GM12891 (cell line): ENCODE measurements around the gene MPP3.
A peak's percentile ranks its signal among the peaks of the same experiment; 100 is the strongest.

Source experiments
- DNase-seq: peaks from one replicate; pipeline ENCODE4 v3.0.0; 2011; ENCODE audit warnings: low spot score; ENCODE audit not compliant: insufficient read length
- FAIRE-seq: peaks from 2 replicates; lab custom pipeline; 2011; peaks lifted over from hg19 to GRCh38; lab: Jason Lieb, UNC
- PAX5 ChIP-seq: IDR thresholded peaks from 2 replicates; pipeline ENCODE4 v1.6.1; 2011; ENCODE audit warnings: low read length, moderate library complexity, mild to moderate bottlenecking; ENCODE audit not compliant: insufficient read depth, severe bottlenecking
- POLR2A ChIP-seq: IDR thresholded peaks from 2 replicates; pipeline ENCODE4 v1.6.1; 2011; ENCODE audit warnings: low read depth, low read length, control low read depth
- POLR2AphosphoS5 ChIP-seq: IDR thresholded peaks from 2 replicates; pipeline ENCODE4 v1.6.1; 2011; ENCODE audit warnings: low read depth, low read length, control low read depth
- POU2F2 ChIP-seq: IDR thresholded peaks from 2 replicates; pipeline ENCODE4 v1.6.1; 2011; ENCODE audit warnings: low read depth, mild to moderate bottlenecking, control low read depth, low read length, moderate library complexity
- SPI1 ChIP-seq: IDR thresholded peaks from 2 replicates; pipeline ENCODE4 v1.6.1; 2011; ENCODE audit warnings: low read depth, low read length, control low read depth
- TAF1 ChIP-seq: IDR thresholded peaks from 2 replicates; pipeline ENCODE4 v1.6.1; 2011; ENCODE audit warnings: low read depth, low read length, control low read depth

Gene MPP3

GRCh38 chr17:43860927-43861622, 28.1 kb upstream of the MPP3 start:
- DNase-seq (no peak), FAIRE-seq (no peak)
- TF ChIP-seq SPI1: peak; percentile 57
- no peak for TF ChIP-seq POU2F2

DNA sequence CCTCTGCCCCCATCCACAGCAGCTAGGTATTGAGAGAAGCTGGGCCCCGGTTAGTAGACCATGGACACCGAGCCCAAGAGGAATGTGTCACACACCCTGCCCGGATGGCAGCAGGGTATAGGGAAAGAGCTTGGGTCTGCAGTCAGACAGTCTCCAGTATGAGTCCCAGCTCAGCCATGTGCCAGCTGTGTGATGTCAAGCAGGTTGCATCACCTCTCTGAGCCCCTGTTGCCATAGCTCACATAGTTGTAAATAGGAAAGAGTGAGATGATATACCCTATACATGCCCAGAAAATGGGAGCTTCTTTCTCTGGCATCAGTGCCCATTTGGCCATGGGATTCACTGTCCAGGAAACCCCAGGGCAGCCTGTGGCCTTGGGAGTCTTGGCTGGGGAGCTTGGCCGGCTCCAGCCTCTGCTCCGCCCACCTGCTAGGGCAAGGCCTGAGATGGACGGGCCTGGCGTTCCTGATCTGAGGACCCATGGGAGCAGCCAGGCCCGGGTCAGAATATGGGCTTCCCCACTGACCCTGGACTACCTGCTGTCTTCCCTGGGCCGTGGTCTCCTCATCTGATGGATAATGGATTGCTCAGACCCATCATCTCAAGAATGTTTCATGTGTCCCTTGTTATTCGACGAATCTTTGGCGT, 27.3 kb upstream of the MPP3 start:
- DNase-seq (no peak), FAIRE-seq (no peak)

DNA sequence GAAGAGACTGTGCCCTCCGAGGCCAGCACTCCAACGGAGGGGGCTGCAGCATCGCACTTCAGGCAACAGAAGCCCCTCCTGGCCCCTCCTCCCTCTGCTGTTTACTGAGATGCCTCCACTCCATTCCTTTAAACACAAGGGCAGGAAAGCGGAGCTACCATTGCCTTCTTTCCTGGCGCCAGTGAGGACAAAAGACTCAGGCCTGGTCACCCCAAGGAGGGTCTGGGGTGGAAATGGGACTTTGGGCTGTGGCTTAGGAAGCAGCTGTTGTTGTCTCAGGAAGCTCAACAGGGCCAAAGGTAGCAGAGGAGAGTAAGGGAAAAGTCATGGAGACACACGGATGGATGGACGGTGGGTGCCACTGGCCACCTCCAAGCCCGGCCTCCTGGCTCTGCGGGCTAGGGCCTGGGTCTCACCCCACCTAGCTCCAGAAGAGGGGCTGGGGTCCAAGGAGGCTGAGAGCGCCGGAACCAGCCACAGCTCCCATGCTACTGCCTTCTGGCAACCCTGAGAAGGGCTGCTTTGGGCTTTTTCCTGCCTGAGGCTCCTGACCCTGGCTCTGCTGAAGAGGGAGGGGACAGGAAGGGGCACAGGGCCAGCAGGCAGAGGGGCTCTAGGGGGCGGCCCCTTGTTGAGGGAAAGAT, 25.1 kb upstream of the MPP3 start:
- no peak for TF ChIP-seq POLR2AphosphoS5
- TF ChIP-seq POLR2A: no peak
- no peak for TF ChIP-seq SPI1
- no peak for TF ChIP-seq PAX5
- TF ChIP-seq POU2F2: no peak
- TF ChIP-seq TAF1: no peak
- no peak for DNase-seq
- no peak for FAIRE-seq

More for the DNA sequence above, 27.3 kb upstream of the MPP3 start:
- no peak for TF ChIP-seq POLR2AphosphoS5
- no peak for TF ChIP-seq PAX5
- no peak for TF ChIP-seq TAF1

DNA sequence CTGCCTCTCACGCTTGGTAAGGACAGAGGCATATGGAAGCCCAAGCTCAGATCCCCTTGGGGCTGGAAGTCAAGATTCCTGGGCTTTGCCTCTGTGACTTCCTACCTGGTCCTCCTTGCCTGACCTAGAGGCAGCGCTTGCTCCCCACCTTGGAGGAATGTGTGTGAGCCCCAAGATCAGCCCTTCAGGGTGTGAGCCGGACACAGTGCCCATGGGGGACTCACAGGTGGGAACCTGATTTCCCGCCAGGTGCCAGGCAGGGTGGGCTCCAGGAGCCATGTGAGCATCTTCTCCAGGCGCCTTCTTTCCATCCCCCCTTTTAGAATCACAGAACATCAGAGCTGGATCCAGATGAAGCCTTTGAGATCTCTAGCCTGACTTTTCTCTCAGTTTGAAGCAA, 24.2 kb upstream of the MPP3 start:
- no peak for TF ChIP-seq POLR2A
- TF ChIP-seq POU2F2: no peak
- no peak for TF ChIP-seq PAX5
- no peak for TF ChIP-seq TAF1
- no peak for TF ChIP-seq POLR2AphosphoS5
- FAIRE-seq (no peak), DNase-seq (no peak)

- no peak for DNase-seq
- no peak for TF ChIP-seq POLR2AphosphoS5
- TF ChIP-seq POLR2A: no peak
- no peak for TF ChIP-seq TAF1
- TF ChIP-seq SPI1: no peak
- TF ChIP-seq POU2F2: no peak
- no peak for TF ChIP-seq PAX5
- no peak for FAIRE-seq
These were observed 23.2 kb upstream of the MPP3 start for GRCh38 chr17:43856141-43856540.

GRCh38 chr17:43855061-43855460, 22.1 kb upstream of the MPP3 start:
- no peak for DNase-seq
- no peak for FAIRE-seq
- TF ChIP-seq POU2F2 (no peak), POLR2AphosphoS5 (no peak), POLR2A (no peak)

DNA sequence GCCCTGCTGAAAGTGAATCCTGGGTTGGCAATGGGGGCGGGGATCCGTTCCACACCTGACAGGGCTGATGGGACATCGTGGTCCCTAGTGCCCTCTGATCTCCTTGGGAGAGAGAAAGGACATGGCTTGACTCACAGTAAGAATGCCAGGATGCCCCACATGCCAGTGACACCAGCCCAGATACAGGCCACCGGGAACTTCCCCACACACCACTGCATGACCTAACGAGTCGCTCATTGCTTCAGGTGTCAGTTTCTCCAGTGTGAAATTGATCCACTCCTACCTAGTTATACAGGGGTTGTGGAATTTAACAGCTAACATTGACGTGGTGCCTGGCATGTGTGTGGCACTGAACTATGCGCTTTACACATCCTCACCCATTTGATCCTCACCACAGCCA, 21.6 kb upstream of the MPP3 start:
- FAIRE-seq (no peak), DNase-seq (no peak)
- TF ChIP-seq POLR2AphosphoS5 (no peak), SPI1 (no peak), POLR2A (no peak), PAX5 (no peak), POU2F2 (no peak), TAF1 (no peak)

DNA sequence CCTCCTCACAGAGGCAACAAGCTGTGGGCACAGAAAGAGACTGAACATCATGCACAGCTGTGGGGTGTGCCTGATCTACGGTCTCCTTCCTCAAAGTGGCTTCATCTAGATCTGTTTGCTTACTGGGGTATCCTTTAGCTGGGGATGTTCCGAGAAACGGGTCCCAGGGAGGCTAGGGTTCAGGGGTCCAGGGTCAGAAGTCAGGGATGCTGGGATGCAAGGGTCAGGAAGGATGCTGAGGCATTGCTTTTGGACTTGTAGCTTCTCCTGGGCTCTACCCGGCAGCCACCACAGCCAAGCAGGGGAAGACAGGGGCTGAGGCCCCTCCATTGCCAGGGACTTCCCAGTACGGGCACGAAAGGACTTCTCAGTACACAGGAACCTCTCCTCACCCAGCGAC, 20.6 kb upstream of the MPP3 start:
- DNase-seq (no peak), FAIRE-seq (no peak)
- no peak for TF ChIP-seq POLR2AphosphoS5
- no peak for TF ChIP-seq SPI1
- TF ChIP-seq POLR2A: no peak
- TF ChIP-seq PAX5: no peak
- TF ChIP-seq POU2F2: no peak
- TF ChIP-seq TAF1: no peak

DNA sequence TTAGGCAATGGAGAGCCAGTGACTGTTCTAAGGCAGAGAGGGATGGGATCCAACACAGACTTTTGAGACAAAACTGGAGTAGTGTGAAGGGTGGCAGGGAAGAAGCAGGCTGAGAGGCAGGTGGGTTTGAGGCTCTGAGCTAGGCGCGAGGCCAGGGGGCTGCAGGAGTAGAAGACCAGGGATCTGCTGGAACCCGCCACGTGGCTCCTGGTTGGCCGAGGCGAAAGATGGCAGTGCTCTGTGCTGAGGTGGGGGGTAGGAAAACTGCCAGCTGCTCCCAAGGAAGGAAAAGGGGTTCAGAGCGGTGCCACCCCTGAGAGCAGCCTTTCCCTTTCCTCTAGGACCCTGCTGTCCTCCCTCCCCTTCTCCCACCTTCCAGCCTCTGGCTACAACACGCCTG, 19.6 kb upstream of the MPP3 start:
- no peak for TF ChIP-seq POLR2AphosphoS5
- no peak for TF ChIP-seq TAF1
- TF ChIP-seq POLR2A: no peak
- TF ChIP-seq POU2F2: no peak
- TF ChIP-seq PAX5: no peak
- TF ChIP-seq SPI1: no peak
- FAIRE-seq: no peak
- DNase-seq: no peak

DNA sequence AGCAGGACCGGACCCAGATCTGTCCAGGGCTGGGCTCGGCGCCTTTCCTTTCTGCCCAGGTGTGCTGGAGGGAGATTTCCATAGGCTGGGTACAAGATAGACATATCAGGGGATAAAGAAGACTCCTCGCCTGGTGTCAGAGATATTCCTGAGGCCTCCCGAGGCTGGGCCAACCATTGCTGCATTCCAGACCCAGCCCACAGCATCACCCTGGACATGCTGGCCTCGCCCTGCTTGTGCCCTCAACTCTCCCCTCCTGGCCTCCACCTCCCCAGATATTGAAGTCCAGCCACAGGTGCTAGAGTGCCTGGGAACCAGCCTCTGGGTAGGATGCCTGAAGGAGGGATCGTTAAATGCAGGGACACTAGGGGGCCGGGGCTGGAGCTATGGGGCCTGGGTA, 16.2 kb upstream of the MPP3 start:
- DNase-seq (no peak), FAIRE-seq (no peak)
- TF ChIP-seq PAX5: no peak
- TF ChIP-seq SPI1: no peak
- no peak for TF ChIP-seq TAF1
- no peak for TF ChIP-seq POU2F2
- TF ChIP-seq POLR2AphosphoS5: no peak
- no peak for TF ChIP-seq POLR2A

GRCh38 chr17:43848601-43849000, 15.7 kb upstream of the MPP3 start:
- FAIRE-seq (no peak), DNase-seq (no peak)
- TF ChIP-seq TAF1: no peak
- TF ChIP-seq SPI1: no peak
